Vagina (tissue), 2 donors: Measurements from ENCODE around the gene SLC36A3. TPM values are rescaled to one million over a fixed set of nuclear protein-coding genes. Genes with fewer than 3 reads are reported as not detected.

Experiments
- DNase-seq, 2 donors: peaks; one replicate each; pipeline ENCODE4 v3.0.0-alpha.2; 2017; ENCODE audit errors: extremely low spot score in 2 of 2
- H3K27ac ChIP-seq: fragments of 200-600 bp; sonication (generic); one replicate; pipeline ENCODE4 v1.5.1; 2019
- H3K27me3 ChIP-seq: fragments of 200-600 bp; sonication (generic); one replicate; pipeline ENCODE4 v1.5.1; 2019
- H3K36me3 ChIP-seq, 2 donors: fragments of 200-600 bp; sonication (generic); one replicate each; pipeline ENCODE4 v1.5.1; 2017 to 2019
- H3K4me1 ChIP-seq: fragments of 200-600 bp; sonication (generic); one replicate; pipeline ENCODE4 v1.5.1; 2019
- H3K4me3 ChIP-seq, 2 donors: fragments of 200-600 bp; sonication (generic); 1 replicate in 1 of 2; 2 replicates in 1 of 2; pipeline ENCODE4 v1.5.1; 2016 to 2019
- H3K9me3 ChIP-seq: fragments of 200-600 bp; sonication (generic); one replicate; pipeline ENCODE4 v1.5.1; 2019
- POLR2A ChIP-seq, 2 donors: fragments of 450-650 bp; IDR thresholded peaks; one replicate each; pipeline ENCODE4 v1.6.1; 2017; ENCODE audit warnings: antibody characterized with exemption in 2 of 2, mild to moderate bottlenecking in 2 of 2, moderate library complexity in 2 of 2
- POLR2AphosphoS5 ChIP-seq, 2 donors: sonication (generic); formaldehyde crosslinking; IDR thresholded peaks; one replicate each; pipeline ENCODE4 v1.9.0; 2017; ENCODE audit warnings: antibody characterized with exemption in 2 of 2, mild to moderate bottlenecking in 2 of 2, low read depth in 1 of 2; ENCODE audit not compliant: insufficient read depth in 1 of 2
- intact Hi-C: fragments of 100-400 bp; cut with DNase I; formaldehyde crosslinking; loops from one replicate; pipeline ENCODE4 v1.15.1; 2023
- total RNA-seq: library from RNA; depleted of rRNA; stranded (reverse); fragments of >200 nt; gene quantifications from one replicate; pipeline ENCODE4 v1.2.3, GENCODE V29; 2016
- TF ChIP-seq, protein P1 (sequence below), 3 experiments: fragments of 450-650 bp in 2 of 3; fragments of 200-600 bp in 1 of 3; sonication (generic) in 1 of 3; IDR thresholded peaks; one replicate each; pipeline ENCODE4 v1.5.1; 2017 to 2019; ENCODE audit warnings: antibody characterized with exemption in 3 of 3, mild to moderate bottlenecking in 2 of 3, moderate library complexity in 2 of 3

The SLC36A3 gene
- total RNA-seq, 1 donor from 2014 or later: not detected

DNA sequence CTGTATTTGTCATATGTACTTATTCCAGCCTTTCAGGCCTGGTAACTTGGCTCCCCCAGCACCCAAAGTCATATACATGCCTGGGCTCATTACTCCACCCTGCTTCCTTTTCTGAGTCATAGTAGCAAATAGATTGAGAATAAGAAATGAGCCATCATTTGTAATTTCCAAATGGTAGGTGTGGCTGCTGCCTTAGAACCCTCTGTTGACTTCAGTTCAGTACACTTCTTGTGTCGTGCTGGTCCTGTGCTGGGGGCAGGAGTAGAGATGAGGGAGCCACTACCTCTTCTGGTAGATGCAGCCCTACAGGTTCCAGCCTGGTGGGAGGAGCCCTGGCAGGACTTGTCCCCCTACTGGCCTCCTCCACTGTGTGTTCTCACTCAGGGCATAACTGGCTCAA, 39.5 kb downstream of the SLC36A3 start:
- Histone ChIP-seq H3K9me3 (no peaks in the 10 kb centered on the region), H3K4me1 (peaks cover 13% of the 10 kb centered on the region), H3K36me3 (peaks cover 0 to 43% of the 10 kb centered on the region in 2 donors), H3K4me3 (no peak overlapping the region), H3K27me3 (no peaks in the 10 kb centered on the region), H3K27ac (peak overlapping the region; percentile 56)
- TF ChIP-seq POLR2AphosphoS5 (IDR thresholded peaks at IDR 0.05; ENCODE audit: insufficient read depth in 1 of 2, low read depth in 1 of 2): peak in 1 of 2 donors; percentile 87
- TF ChIP-seq, protein P1, sequence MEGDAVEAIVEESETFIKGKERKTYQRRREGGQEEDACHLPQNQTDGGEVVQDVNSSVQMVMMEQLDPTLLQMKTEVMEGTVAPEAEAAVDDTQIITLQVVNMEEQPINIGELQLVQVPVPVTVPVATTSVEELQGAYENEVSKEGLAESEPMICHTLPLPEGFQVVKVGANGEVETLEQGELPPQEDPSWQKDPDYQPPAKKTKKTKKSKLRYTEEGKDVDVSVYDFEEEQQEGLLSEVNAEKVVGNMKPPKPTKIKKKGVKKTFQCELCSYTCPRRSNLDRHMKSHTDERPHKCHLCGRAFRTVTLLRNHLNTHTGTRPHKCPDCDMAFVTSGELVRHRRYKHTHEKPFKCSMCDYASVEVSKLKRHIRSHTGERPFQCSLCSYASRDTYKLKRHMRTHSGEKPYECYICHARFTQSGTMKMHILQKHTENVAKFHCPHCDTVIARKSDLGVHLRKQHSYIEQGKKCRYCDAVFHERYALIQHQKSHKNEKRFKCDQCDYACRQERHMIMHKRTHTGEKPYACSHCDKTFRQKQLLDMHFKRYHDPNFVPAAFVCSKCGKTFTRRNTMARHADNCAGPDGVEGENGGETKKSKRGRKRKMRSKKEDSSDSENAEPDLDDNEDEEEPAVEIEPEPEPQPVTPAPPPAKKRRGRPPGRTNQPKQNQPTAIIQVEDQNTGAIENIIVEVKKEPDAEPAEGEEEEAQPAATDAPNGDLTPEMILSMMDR (IDR thresholded peaks at IDR 0.05): no peak
- no peak for DNase-seq
- intact Hi-C loops: no loop called here

DNA sequence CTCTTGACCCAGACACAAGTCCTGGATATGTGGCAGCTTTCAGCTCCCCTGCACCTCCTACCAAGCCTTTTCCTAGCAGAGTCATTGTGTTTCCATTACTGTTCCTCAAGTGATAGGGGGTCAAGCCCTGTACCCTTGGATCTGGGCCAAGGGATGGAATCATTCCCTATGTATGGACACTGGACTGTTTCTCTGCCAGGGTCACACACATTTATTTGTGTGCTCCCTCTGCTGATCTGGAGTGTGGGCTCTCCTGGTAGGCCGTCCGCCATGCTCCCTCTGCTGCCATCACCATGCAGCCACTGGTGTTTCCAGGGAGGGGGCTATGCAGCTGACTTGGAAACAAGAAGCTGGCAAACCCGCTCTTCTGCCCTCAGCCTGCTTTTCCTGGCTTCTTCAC, 41.0 kb downstream of the SLC36A3 start:
- intact Hi-C loops: no loop called here
- Histone ChIP-seq H3K27ac (no peak overlapping the region), H3K4me3 (no peak overlapping the region), H3K4me1 (peaks cover 26% of the 10 kb centered on the region), H3K36me3 (peaks cover 0 to 27% of the 10 kb centered on the region in 2 donors), H3K27me3 (no peaks in the 10 kb centered on the region), H3K9me3 (no peaks in the 10 kb centered on the region)
- no peak for TF ChIP-seq POLR2A (IDR thresholded peaks at IDR 0.05)
- TF ChIP-seq, protein P1 (IDR thresholded peaks at IDR 0.05): no peak
- no peak for TF ChIP-seq POLR2AphosphoS5 (IDR thresholded peaks at IDR 0.05; ENCODE audit: insufficient read depth in 1 of 2, low read depth in 1 of 2)
- DNase-seq: no peak

DNA sequence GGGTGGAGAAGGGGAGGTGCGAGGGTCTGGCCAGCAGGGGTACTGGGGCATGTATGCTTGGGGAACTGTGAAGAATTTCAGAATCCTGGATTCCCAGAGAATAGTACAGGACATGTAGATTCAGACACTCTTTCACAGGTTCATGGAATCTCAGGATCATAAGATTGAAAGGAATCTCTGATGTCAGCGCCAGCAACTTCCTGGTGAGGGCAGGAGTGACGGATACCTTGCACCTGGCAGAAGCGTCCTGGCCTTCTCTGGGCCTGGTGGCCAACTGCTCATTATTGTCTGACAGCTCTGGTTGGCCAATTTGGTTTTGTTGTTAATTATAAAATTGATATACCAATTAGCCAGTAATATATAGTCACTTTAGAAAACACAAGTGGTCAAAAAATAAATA, 43.6 kb downstream of the SLC36A3 start:
- H3K4me1 ChIP-seq: peaks cover 52% of the 10 kb centered on the region
- no peak for DNase-seq
- no peak overlapping the region for H3K4me3 ChIP-seq
- TF ChIP-seq, protein P1 (IDR thresholded peaks at IDR 0.05): no peak
- no peak for TF ChIP-seq POLR2A (IDR thresholded peaks at IDR 0.05)
- no peak for TF ChIP-seq POLR2AphosphoS5 (IDR thresholded peaks at IDR 0.05; ENCODE audit: insufficient read depth in 1 of 2, low read depth in 1 of 2)
- H3K27me3 ChIP-seq: no peaks in the 10 kb centered on the region
- H3K36me3 ChIP-seq: peaks cover 0 to 5% of the 10 kb centered on the region in 2 donors
- intact Hi-C loops: no loop called here
- H3K27ac ChIP-seq: no peak overlapping the region
- no peaks in the 10 kb centered on the region for H3K9me3 ChIP-seq

DNA sequence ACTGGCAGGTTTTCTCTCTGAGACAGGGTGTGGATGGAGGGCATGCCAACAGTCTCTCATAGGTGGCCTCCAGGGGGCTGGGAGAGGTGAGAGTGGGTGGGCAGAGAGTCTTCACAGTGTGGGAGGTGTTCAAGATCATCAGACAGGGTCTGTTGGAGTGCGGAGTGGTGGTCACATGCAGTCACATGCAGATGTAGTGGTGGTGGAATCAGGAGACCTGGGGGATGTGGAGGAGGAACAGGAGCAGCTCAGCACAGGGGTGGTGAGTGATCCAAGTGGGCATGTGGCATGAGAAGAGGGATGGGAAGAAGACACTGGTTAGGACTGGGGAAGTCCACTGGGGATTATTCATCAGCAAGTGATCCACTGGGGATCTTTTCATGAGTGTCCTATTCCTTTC, 44.8 kb downstream of the SLC36A3 start:
- H3K27ac ChIP-seq: peak overlapping the region; percentile 22
- H3K27me3 ChIP-seq: no peaks in the 10 kb centered on the region
- no peak for DNase-seq
- H3K36me3 ChIP-seq: peaks cover 0 to 5% of the 10 kb centered on the region in 2 donors
- intact Hi-C loops: no loop called here
- no peaks in the 10 kb centered on the region for H3K9me3 ChIP-seq
- no peak overlapping the region for H3K4me3 ChIP-seq
- TF ChIP-seq, protein P1 (IDR thresholded peaks at IDR 0.05): no peak
- TF ChIP-seq POLR2A (IDR thresholded peaks at IDR 0.05) (no peak), POLR2AphosphoS5 (IDR thresholded peaks at IDR 0.05; ENCODE audit: insufficient read depth in 1 of 2, low read depth in 1 of 2) (no peak)
- H3K4me1 ChIP-seq: peaks cover 61% of the 10 kb centered on the region

DNA sequence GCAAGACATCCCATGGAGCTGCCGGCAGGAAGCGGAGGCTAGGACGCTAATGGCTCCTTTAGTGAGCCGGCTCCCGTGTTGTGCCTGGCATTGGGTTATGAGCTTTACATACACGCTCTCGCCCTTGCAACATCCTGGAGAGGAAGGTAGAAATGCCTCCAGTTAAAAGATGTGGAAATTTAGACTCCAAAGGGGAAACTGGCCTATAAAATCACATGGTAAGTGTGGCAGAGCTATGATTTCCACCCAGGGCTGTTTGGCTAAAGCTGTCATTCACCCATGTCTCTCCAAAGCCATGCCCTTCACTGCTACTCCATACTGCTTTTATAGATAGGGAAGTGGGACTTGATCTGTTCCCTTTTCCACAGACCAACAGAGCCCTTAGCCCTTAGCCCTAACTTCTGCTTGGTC, 45.4 kb downstream of the SLC36A3 start:
- DNase-seq: no peak
- TF ChIP-seq, protein P1 (IDR thresholded peaks at IDR 0.05): no peak
- TF ChIP-seq POLR2AphosphoS5 (IDR thresholded peaks at IDR 0.05; ENCODE audit: insufficient read depth in 1 of 2, low read depth in 1 of 2) (no peak), POLR2A (IDR thresholded peaks at IDR 0.05) (no peak)
- intact Hi-C loops: no loop called here
- Histone ChIP-seq H3K4me3 (no peak overlapping the region), H3K4me1 (peaks cover 63% of the 10 kb centered on the region), H3K9me3 (no peaks in the 10 kb centered on the region), H3K36me3 (peaks cover 0 to 5% of the 10 kb centered on the region in 2 donors), H3K27ac (peak overlapping the region; percentile 22), H3K27me3 (no peaks in the 10 kb centered on the region)
